Breast epithelium (tissue), 3 donors: ENCODE measurements around the gene METTL16.

Source experiments
- CTCF ChIP-seq, 3 donors: fragments of 450-650 bp; IDR thresholded peaks; one replicate each; pipeline ENCODE4 v1.5.1; 2016 to 2017; ENCODE audit warnings: antibody characterized with exemption in 3 of 3, mild to moderate bottlenecking in 3 of 3, moderate library complexity in 3 of 3
- POLR2A ChIP-seq: fragments of 450-650 bp; IDR thresholded peaks from one replicate; pipeline ENCODE4 v1.6.1; 2016; ENCODE audit warnings: antibody characterized with exemption, mild to moderate bottlenecking, moderate library complexity
- POLR2AphosphoS5 ChIP-seq, 3 donors: sonication (generic); formaldehyde crosslinking; IDR thresholded peaks; one replicate each; pipeline ENCODE4 v1.6.1; 2017; ENCODE audit warnings: antibody characterized with exemption in 3 of 3

- TF ChIP-seq CTCF (IDR thresholded peaks at IDR 0.05) (peak; percentile 96 to 98 (median 97)), POLR2A (no peak), POLR2AphosphoS5 (IDR thresholded peaks at IDR 0.05) (peak; percentile 62 to 73 (median 73))
These were observed 95.5 kb downstream of the METTL16 start for GRCh38 chr17:2416010-2416734.
